Thyroid gland (tissue), 4 donors: Measurements from ENCODE around the gene RPL38. TPM values are rescaled to one million over a fixed set of nuclear protein-coding genes. Genes with fewer than 3 reads are reported as not detected.

Experiments
- DNase-seq, 2 donors: peaks; one replicate each; pipeline ENCODE4 v3.0.0-alpha.2; 2019
- H3K27ac ChIP-seq, 3 donors: fragments of 200-600 bp; sonication (generic); 1 replicate in 2 of 3; 2 replicates in 1 of 3; pipeline ENCODE4 v1.5.1; 2016 to 2019; ENCODE audit warnings: mild to moderate bottlenecking in 1 of 3, moderate library complexity in 1 of 3
- H3K27me3 ChIP-seq: fragments of 200-600 bp; sonication (generic); one replicate; pipeline ENCODE4 v1.5.1; 2019
- H3K36me3 ChIP-seq, 2 donors: fragments of 200-600 bp; sonication (generic); one replicate each; pipeline ENCODE4 v1.5.1; 2016 to 2019
- H3K4me1 ChIP-seq, 2 donors: fragments of 200-600 bp; sonication (generic); one replicate each; pipeline ENCODE4 v1.5.1; 2017 to 2019
- H3K4me3 ChIP-seq, 3 donors: fragments of 200-600 bp; sonication (generic); replicated peaks in 1 of 3; 1 replicate in 2 of 3; 2 replicates in 1 of 3; pipeline ENCODE4 v1.5.1; 2016; ENCODE audit warnings: mild to moderate bottlenecking in 1 of 3
- H3K9me3 ChIP-seq: fragments of 200-600 bp; sonication (generic); one replicate; pipeline ENCODE4 v1.5.1; 2017
- CTCF ChIP-seq, 6 experiments: fragments of 200-600 bp in 3 of 6; fragments of 450-650 bp in 3 of 6; sonication (generic) in 3 of 6; IDR thresholded peaks; one replicate each; pipeline ENCODE4 v1.5.1; 2016 to 2019; ENCODE audit warnings: antibody characterized with exemption in 6 of 6, mild to moderate bottlenecking in 2 of 6, inconsistent platforms in 1 of 6, moderate library complexity in 1 of 6
- POLR2A ChIP-seq, 2 donors: fragments of 450-650 bp; IDR thresholded peaks; one replicate each; pipeline ENCODE4 v1.6.1; 2017; ENCODE audit warnings: antibody characterized with exemption in 2 of 2, mild to moderate bottlenecking in 2 of 2, moderate library complexity in 1 of 2
- WGBS, 2 donors: methylation state at CpG; one replicate each; pipeline ENCODE4 v1.1.5; 2017; 5-methylcytosine and 5-hydroxymethylcytosine counted together
- intact Hi-C: fragments of 100-400 bp; cut with DNase I; formaldehyde crosslinking; loops from one replicate; pipeline ENCODE4 v1.15.1; 2023
- total RNA-seq, 4 donors: library from RNA; depleted of rRNA; stranded (reverse); fragments of >200 nt; gene quantifications; one replicate each; pipeline ENCODE4 v1.2.3, GENCODE V29; 2016

RPL38 gene
- total RNA-seq, 4 donors from 2014 or later = 320 to 657 (median 412) TPM

- TF ChIP-seq POLR2A (IDR thresholded peaks at IDR 0.05) (no peak), CTCF (IDR thresholded peaks at IDR 0.05) (no peak)
- no peaks in the 10 kb centered on the region for H3K27me3 ChIP-seq
- H3K36me3 ChIP-seq = no peaks in the 10 kb centered on the region
- H3K9me3 ChIP-seq = no peaks in the 10 kb centered on the region
- H3K27ac ChIP-seq = no peak overlapping the region
- intact Hi-C loops = loop anchor here (5.0 kb wide), 1 partner anchor 750 kb away; no protein-coding TSS in a partner anchor
- no peak for DNase-seq
- no peak overlapping the region for H3K4me3 ChIP-seq
- 0 to 40% methylated on average over 1 of the region's 1 CpG for WGBS, 2 donors
- no peaks in the 10 kb centered on the region for H3K4me1 ChIP-seq
Observed at GRCh38 chr17:74177018-74177450, 26.4 kb upstream of the RPL38 start.

GRCh38 chr17:74179576-74179975 is 23.9 kb upstream of the RPL38 start:
- no peak overlapping the region for H3K27ac ChIP-seq
- no peak for DNase-seq
- no peaks in the 10 kb centered on the region for H3K36me3 ChIP-seq
- H3K9me3 ChIP-seq = no peaks in the 10 kb centered on the region
- TF ChIP-seq POLR2A (IDR thresholded peaks at IDR 0.05) (no peak), CTCF (IDR thresholded peaks at IDR 0.05) (no peak)
- H3K27me3 ChIP-seq = no peaks in the 10 kb centered on the region
- H3K4me3 ChIP-seq = no peak overlapping the region
- intact Hi-C loops = loop anchor here (5.0 kb wide), 1 partner anchor 752 kb away; no protein-coding TSS in a partner anchor
- WGBS, 2 donors = 54 to 58% methylated on average over 4 of the region's 4 CpGs
- H3K4me1 ChIP-seq = no peaks in the 10 kb centered on the region

- TF ChIP-seq CTCF (IDR thresholded peaks at IDR 0.05) (no peak), POLR2A (IDR thresholded peaks at IDR 0.05) (no peak)
- no peaks in the 10 kb centered on the region for H3K36me3 ChIP-seq
- H3K4me1 ChIP-seq = no peaks in the 10 kb centered on the region
- no peak overlapping the region for H3K27ac ChIP-seq
- no peak for DNase-seq
- H3K27me3 ChIP-seq = no peaks in the 10 kb centered on the region
- no peak overlapping the region for H3K4me3 ChIP-seq
- 36 to 41% methylated on average over 4 to 8 of the region's 8 CpGs for WGBS, 2 donors
- intact Hi-C loops = no loop called here
- H3K9me3 ChIP-seq = no peaks in the 10 kb centered on the region
Observed at GRCh38 chr17:74180336-74180735, 23.1 kb upstream of the RPL38 start.

- Histone ChIP-seq H3K4me3 (no peak overlapping the region), H3K27me3 (no peaks in the 10 kb centered on the region), H3K9me3 (no peaks in the 10 kb centered on the region), H3K4me1 (no peaks in the 10 kb centered on the region), H3K36me3 (no peaks in the 10 kb centered on the region), H3K27ac (no peak overlapping the region)
- WGBS, 2 donors = 90 to 91% methylated on average over 4 of the region's 4 CpGs
- intact Hi-C loops = no loop called here
- DNase-seq = no peak
- TF ChIP-seq CTCF (IDR thresholded peaks at IDR 0.05) = no peak
- TF ChIP-seq POLR2A (IDR thresholded peaks at IDR 0.05) = no peak
Observed at GRCh38 chr17:74181341-74181740, 22.1 kb upstream of the RPL38 start.

- TF ChIP-seq POLR2A (IDR thresholded peaks at IDR 0.05) (no peak), CTCF (IDR thresholded peaks at IDR 0.05) (no peak)
- DNase-seq = no peak
- 71 to 78% methylated on average over 13 to 15 of the region's 17 CpGs for WGBS, 2 donors
- Histone ChIP-seq H3K36me3 (no peaks in the 10 kb centered on the region), H3K9me3 (no peaks in the 10 kb centered on the region), H3K4me3 (no peak overlapping the region), H3K27ac (no peak overlapping the region), H3K27me3 (no peaks in the 10 kb centered on the region), H3K4me1 (no peaks in the 10 kb centered on the region)
- intact Hi-C loops = no loop called here
Observed at GRCh38 chr17:74182041-74182723, 21.3 kb upstream of the RPL38 start.
